Embryonic facial prominence (tissue), 1 donor: ENCODE measurements around the gene CTNND2.
A peak's percentile ranks its signal among the peaks of the same experiment; 100 is the strongest.

Experiments
- DNase-seq: peaks from one replicate; pipeline ENCODE4 v3.0.0-alpha.2; 2016; ENCODE audit errors: extremely low spot score

CTNND2 gene

DNA sequence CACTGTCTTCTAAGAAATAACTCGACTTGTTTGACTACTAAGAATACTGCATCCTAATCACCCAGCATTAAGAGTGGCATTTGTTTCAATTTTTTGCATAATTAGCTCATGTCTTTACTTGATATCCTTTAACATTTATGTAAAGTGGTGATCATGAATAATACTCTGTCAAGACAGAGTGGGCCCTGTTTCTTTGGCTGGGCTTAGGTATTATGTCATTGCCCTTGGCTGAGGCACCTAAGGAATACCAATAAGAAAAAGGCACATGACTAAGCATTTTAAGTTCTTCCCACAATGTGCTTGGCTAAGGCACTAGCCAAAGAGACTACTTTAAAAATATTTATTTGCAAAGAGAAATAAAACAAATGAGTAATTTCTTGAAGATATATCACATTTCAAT is 308.1 kb downstream of the CTNND2 start:
- DNase-seq: no peak

GRCh38 chr5:11595045-11595444 is 309.2 kb downstream of the CTNND2 start:
- no peak for DNase-seq

- DNase-seq: no peak
These were observed 310.2 kb downstream of the CTNND2 start for GRCh38 chr5:11594021-11594420.

DNA sequence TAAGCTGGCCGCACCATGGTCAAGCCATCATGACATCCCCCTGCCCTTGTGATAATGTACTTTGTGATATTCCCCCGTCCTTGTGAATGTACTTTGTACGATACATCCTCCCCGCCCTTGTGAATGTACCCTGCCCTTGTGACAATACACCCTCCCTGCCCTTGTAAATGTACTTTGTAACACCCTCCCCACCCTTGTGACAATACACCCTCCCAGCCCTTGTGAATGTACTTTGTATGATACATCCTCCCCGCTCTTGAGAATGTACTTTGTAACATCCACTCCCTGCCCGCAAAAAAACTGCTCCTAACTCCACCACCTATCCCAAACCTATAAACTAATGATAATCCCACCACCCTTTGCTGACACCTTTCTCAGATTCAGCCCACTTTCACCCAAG is 313.8 kb downstream of the CTNND2 start:
- DNase-seq: no peak

- DNase-seq: peak; percentile 59
These were observed 315.4 kb downstream of the CTNND2 start for GRCh38 chr5:11588803-11589202.

- no peak for DNase-seq
These were observed 320.2 kb downstream of the CTNND2 start for GRCh38 chr5:11584017-11584416.

GRCh38 chr5:11579351-11579750 is 324.9 kb downstream of the CTNND2 start:
- DNase-seq: no peak

DNA sequence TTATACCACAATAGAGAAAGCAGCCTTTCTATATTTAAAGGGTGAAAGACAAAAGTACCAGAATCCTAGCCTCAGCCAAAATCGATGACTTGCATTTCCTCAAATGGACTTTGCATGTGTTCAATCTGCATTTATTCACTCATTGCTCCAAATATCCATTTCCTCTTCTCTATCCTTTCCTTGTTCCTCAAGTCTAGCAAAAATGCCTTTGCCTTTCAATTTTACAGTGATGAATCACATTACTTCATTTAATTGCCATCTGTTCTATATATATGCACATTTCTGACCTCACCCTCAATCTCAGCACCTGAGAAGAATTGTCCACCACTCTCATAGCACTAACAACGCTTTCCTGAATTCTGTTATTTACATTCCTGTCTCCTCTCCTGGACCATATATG is 329.5 kb downstream of the CTNND2 start:
- no peak for DNase-seq

GRCh38 chr5:11573140-11573992 is 330.9 kb downstream of the CTNND2 start:
- DNase-seq: no peak

DNA sequence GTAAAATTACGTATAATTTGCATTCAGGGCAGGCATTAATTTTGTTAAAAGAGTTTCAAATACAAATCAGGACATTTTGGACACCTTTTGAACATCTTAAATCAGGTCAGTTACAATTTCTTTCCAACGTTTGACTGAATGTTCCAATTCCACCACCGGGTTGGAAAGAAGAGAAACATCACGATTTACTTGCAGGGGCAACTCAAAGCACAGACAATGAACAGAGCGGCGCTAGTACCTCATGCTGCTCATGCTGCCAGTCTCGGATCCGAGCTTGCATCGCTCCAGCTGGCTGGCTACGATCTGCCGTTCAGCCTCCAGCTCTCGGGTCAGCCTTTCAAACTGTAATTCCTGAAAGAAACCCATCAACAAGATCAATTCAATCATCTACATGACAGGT is 339.5 kb downstream of the CTNND2 start:
- DNase-seq: no peak

DNA sequence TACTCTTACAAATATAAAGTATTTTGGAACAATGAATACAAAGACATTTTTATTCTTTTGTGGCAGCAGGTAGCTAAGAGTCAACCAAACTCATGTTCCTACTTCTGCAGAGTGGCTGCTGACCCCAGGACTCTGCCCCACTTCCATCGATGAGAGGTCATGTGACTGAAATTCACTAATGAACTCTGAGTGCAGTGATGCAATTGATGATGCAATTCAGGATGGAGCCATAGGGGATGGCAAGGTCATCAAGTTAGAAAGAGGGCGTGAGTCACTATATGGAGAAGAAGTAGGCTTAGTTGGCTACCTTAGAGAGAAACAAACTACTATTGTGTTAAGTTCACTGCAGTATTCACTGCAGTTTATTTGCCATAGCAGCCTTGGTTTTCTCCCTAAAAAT is 340.4 kb downstream of the CTNND2 start:
- DNase-seq: no peak

GRCh38 chr5:11560915-11561697 is 343.1 kb downstream of the CTNND2 start:
- DNase-seq: no peak

DNA sequence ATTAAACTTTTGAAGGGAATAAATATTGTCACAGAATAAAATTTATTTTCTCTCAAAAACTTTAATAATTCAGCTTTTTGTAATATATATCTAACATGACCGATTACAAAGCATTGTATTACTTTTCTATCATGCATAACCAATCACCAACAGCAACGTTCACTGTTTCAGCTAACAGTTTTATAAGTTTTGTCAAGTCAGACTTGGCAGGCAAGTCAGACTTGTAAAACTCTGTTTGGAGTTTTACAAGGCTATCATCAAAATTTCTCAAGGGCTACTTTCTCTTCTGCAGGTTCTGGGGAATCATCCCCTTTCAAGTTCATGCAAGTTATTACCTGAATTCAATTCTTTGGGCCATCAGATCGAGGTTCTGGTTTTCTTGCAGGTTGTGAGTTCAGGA is 347.2 kb downstream of the CTNND2 start:
- DNase-seq: no peak

DNA sequence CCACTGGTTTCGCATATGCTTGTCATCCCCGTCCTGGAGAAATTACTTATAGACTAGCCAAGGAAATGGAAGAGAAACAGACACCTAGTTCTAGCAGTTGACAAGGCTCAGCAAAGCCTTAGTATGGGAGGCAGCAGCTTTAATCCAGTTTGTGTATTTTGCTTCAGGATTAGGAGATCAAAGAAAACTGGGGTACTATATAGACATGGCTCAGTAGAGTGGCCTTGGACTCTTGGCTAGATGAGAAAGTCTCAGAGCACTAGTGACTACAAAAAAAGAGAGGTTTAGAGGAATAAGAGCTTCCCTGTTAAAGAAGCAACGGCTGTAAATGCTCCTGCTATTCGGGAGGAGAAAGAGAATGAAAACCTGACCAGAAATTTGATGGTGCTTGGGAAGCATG is 349.1 kb downstream of the CTNND2 start:
- DNase-seq: no peak

GRCh38 chr5:11547730-11548129 is 356.5 kb downstream of the CTNND2 start:
- DNase-seq: no peak

DNA sequence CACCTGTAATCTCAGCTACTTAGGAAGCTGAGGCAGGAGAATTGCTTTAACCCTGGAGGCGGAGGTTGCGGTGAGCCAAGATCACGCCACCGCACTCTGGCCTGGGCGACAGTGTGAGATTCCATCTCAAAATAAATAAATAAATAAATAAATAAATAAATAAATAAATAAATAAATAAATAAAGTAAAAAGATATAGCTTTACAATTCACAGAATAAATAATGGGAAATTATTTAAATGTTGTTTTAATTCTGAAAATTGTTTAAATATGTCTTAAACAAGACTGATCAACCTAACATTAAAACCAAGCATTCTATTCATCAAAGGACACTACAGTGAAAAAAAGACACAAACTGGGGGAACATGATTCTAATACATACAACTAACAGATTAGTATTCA is 357.1 kb downstream of the CTNND2 start:
- no peak for DNase-seq

GRCh38 chr5:11540112-11540511 is 364.1 kb downstream of the CTNND2 start:
- no peak for DNase-seq

GRCh38 chr5:11531811-11532555 is 372.3 kb downstream of the CTNND2 start:
- DNase-seq: no peak

DNA sequence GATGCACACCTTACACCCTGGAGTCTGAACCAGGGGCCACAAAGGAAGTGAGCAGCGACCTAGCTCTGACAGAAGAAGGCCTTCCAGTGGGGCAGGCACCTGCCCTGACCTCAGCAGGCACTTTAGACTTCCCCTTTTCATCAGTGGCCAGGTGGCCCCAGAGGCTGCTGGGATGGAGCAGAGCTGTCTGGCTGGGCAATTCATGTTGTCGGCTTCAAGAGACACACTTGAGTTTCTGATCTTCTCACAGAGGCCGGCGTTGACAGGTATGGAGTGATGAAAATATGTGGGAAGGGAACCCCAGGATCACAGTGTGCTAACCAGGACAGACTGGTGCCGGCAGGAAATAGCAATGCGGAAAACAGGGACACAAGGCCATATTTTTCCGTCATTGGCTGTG is 375.5 kb downstream of the CTNND2 start:
- no peak for DNase-seq

GRCh38 chr5:11527652-11528349 is 376.4 kb downstream of the CTNND2 start:
- DNase-seq: no peak

GRCh38 chr5:11525020-11525419 is 379.2 kb downstream of the CTNND2 start:
- no peak for DNase-seq

- DNase-seq: no peak
These were observed 380.1 kb downstream of the CTNND2 start for GRCh38 chr5:11524188-11524587.
